Measurements from ENCODE around the gene GRIN2B. TPM values are rescaled to one million over a fixed set of nuclear protein-coding genes. Genes with fewer than 3 reads are reported as not detected.

The GRIN2B gene
- not detected in 2 replicates for total RNA-seq

GRCh38 chr12:13981296-13981962, at the start of gene GRIN2B:
Gene GRIN2B, minus strand, starts transcription at chr12:13981602. Its CDS starts 115,394 bp downstream, at chr12:13866208.

Measured in aortic smooth muscle cell (primary cell).